Mesothelial cell of epicardium (in vitro differentiated cells): ENCODE results near the gene LRRIQ4. TPM values are rescaled to one million over a fixed set of nuclear protein-coding genes. Genes with fewer than 3 reads are reported as not detected.

Source experiments
- DNase-seq, 2 experiments: peaks; one replicate each; pipeline ENCODE4 v3.0.0; 2021; ENCODE audit warnings: low spot score in 2 of 2; ENCODE audit not compliant: unreplicated experiment in 2 of 2
- H3K27ac Mint-ChIP-seq: 2 replicates; pipeline ENCODE4 v1.8.0; 2021; ENCODE audit warnings: mixed read lengths
- H3K27me3 Mint-ChIP-seq: 2 replicates; pipeline ENCODE4 v1.8.0; 2021; ENCODE audit warnings: low read depth, mixed read lengths
- H3K36me3 Mint-ChIP-seq: 2 replicates; pipeline ENCODE4 v1.8.0; 2021; ENCODE audit warnings: mixed read lengths
- H3K4me1 Mint-ChIP-seq: 2 replicates; pipeline ENCODE4 v1.8.0; 2021; ENCODE audit warnings: mixed read lengths
- H3K4me3 Mint-ChIP-seq: 2 replicates; pipeline ENCODE4 v1.8.0; 2021; ENCODE audit warnings: mild to moderate bottlenecking, moderate library complexity, mixed read lengths
- H3K9me3 Mint-ChIP-seq: 2 replicates; pipeline ENCODE4 v1.8.0; 2021; ENCODE audit warnings: mixed read lengths
- total RNA-seq: library from RNA; stranded (reverse); gene quantifications from 3 replicates; pipeline ENCODE4 v1.2.1, GENCODE V29; 2021
- TF ChIP-seq, protein P1 (sequence below): fragments of 200-600 bp; sonication (generic); IDR thresholded peaks from one replicate; pipeline ENCODE4 v1.5.0; 2021; ENCODE audit warnings: antibody characterized with exemption; ENCODE audit not compliant: unreplicated experiment

LRRIQ4 gene
- total RNA-seq, 1 donor from 2014 or later: 0.16 TPM

DNA sequence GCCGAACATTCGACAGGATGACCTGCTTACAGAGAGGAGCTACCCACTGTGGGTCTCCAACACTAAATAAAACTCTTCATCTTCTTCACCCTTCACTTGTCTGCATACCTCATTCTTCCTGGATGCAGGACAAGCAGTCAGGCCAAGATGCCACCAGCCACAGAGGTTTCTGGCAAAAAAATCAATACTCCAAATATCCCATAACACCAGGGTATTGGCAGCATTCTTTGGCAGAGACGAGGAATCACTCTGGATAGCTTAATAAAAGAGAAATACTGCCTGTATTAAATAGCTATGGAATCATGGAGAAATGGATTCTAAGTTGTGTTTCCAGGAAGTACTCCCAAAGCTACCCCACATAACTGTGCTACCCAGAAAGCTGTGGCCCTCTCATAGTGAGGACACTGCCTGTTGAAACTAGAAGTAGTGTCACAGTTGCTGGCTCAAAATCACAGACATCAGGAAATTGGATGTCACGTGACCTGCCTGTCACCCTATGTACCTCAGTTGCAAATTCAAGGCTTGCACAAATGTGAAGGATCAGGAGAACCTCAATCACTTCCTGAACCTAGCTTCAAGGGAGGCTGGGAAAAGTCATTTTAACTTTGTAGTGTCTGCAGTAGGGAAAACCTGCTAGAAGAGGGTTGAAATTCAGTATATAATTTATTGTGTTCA, 68.0 kb downstream of the LRRIQ4 start:
- H3K27ac Mint-ChIP-seq: no peak overlapping the region
- peaks cover under 1% of the 10 kb centered on the region for H3K9me3 Mint-ChIP-seq
- H3K4me3 Mint-ChIP-seq: no peak overlapping the region
- H3K4me1 Mint-ChIP-seq: no peaks in the 10 kb centered on the region
- no peak for DNase-seq
- no peaks in the 10 kb centered on the region for H3K36me3 Mint-ChIP-seq
- TF ChIP-seq, protein P1, sequence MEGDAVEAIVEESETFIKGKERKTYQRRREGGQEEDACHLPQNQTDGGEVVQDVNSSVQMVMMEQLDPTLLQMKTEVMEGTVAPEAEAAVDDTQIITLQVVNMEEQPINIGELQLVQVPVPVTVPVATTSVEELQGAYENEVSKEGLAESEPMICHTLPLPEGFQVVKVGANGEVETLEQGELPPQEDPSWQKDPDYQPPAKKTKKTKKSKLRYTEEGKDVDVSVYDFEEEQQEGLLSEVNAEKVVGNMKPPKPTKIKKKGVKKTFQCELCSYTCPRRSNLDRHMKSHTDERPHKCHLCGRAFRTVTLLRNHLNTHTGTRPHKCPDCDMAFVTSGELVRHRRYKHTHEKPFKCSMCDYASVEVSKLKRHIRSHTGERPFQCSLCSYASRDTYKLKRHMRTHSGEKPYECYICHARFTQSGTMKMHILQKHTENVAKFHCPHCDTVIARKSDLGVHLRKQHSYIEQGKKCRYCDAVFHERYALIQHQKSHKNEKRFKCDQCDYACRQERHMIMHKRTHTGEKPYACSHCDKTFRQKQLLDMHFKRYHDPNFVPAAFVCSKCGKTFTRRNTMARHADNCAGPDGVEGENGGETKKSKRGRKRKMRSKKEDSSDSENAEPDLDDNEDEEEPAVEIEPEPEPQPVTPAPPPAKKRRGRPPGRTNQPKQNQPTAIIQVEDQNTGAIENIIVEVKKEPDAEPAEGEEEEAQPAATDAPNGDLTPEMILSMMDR: no peak
- peaks cover 3% of the 10 kb centered on the region for H3K27me3 Mint-ChIP-seq

DNA sequence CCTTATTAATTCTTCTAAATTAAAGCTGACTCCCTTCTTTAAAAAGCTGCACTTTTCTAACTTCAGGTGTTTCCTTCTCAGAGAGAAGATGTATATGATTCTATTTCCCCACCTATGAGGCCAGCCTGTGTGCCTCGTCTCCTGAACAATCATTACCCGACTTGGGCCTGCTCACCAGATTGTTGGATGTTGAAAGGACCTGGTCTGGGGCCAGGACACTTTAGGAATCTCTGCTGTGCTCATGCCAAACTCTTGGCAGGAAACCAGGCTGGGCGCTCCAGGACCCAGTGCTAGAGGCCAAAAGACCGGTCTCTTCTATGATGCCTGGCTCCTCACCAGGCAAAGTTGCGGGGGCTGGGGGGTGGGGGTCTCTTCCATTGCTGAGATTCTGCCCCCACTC, 74.0 kb downstream of the LRRIQ4 start:
- peaks cover under 1% of the 10 kb centered on the region for H3K27me3 Mint-ChIP-seq
- H3K27ac Mint-ChIP-seq: no peak overlapping the region
- no peaks in the 10 kb centered on the region for H3K9me3 Mint-ChIP-seq
- no peak overlapping the region for H3K4me3 Mint-ChIP-seq
- DNase-seq: no peak
- H3K36me3 Mint-ChIP-seq: no peaks in the 10 kb centered on the region
- H3K4me1 Mint-ChIP-seq: no peaks in the 10 kb centered on the region
- TF ChIP-seq, protein P1: no peak

Other genes starting within 250 kb of the LRRIQ4 start
- 29.2 to 32.8 TPM (median 30.2 TPM) in 3 replicates for gene MECOM, start 149.2 kb upstream of the LRRIQ4 start, total RNA-seq
- 4.7 to 11.8 TPM (median 6.5 TPM) in 3 replicates for gene TERC, start 47.8 kb upstream of the LRRIQ4 start, total RNA-seq
- gene ACTRT3, start 43.3 kb upstream of the LRRIQ4 start, total RNA-seq: 3.1 to 3.8 TPM (median 3.5 TPM) in 3 replicates
- gene MYNN, start 39.5 kb upstream of the LRRIQ4 start, total RNA-seq: 16.8 to 17.3 TPM (median 17.1 TPM) in 3 replicates
- gene LRRC34, start within 50 bp of the LRRIQ4 start, total RNA-seq: 4.3 to 5.3 TPM (median 5.1 TPM) in 3 replicates
- gene LRRC31, start 57.1 kb downstream of the LRRIQ4 start, total RNA-seq: not detected in 3 replicates
- gene SAMD7, start 98.7 kb downstream of the LRRIQ4 start, total RNA-seq: not detected in 3 replicates
- gene SEC62, start 153.9 kb downstream of the LRRIQ4 start, total RNA-seq: 104 to 118 TPM (median 112 TPM) in 3 replicates
- 0.44 to 1.0 TPM (median 0.45 TPM) in 3 replicates for gene GPR160, start 225.1 kb downstream of the LRRIQ4 start, total RNA-seq